NCI-H524 (cell line): ENCODE results near the gene LIN37.
A peak's percentile ranks its signal among the peaks of the same experiment; 100 is the strongest.
"Not testable (repeated sequence)": the region's sequence is repeated elsewhere in the genome, so short reads cannot be mapped to it uniquely, and the experiment has no call there.

Experiments used
- DNase-seq, 2 experiments: peaks; one replicate each; lab custom pipeline; 2025; lab: John Stamatoyannopoulos, UW

Gene LIN37

DNA sequence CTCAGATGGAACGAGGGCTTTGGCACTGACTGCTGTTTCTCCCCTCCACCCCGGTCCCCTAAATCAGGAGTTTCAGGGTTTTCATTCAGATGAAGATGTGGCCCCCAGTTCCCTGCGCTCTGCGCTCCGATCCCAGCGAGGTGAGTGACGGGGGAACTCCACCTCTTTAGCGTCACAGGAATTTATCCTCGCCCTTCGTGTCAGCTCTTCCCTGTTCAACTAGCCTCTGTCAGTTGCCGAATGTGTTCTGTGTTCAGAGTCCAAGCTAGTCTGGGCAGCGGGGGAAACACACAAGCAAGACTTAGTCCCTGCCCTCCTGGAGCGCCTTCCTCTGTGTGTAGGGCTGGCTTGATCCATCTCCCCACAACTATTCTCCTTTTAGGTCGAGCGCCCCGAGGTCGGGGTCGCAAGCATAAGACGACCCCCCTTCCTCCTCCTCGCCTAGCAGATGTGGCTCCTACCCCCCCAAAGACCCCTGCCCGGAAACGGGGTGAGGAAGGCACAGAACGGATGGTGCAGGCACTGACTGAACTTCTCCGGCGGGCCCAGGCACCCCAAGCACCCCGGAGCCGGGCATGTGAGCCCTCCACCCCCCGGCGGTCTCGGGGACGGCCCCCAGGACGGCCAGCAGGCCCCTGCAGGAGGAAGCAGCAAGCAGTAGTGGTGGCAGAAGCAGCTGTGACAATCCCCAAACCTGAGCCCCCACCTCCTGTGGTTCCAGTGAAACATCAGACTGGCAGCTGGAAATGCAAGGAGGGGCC is 28.8 kb upstream of the LIN37 start:
- DNase-seq: no peak

DNA sequence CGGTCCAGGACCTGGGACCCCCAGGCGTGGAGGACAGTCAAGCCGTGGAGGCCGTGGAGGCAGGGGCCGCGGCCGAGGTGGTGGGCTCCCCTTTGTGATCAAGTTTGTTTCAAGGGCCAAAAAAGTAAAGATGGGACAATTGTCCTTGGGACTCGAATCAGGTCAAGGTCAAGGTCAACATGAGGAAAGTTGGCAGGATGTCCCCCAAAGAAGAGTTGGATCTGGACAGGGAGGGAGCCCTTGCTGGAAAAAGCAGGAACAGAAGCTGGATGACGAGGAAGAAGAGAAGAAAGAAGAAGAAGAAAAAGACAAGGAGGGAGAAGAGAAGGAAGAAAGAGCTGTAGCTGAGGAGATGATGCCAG is 28.2 kb upstream of the LIN37 start:
- no peak for DNase-seq

DNA sequence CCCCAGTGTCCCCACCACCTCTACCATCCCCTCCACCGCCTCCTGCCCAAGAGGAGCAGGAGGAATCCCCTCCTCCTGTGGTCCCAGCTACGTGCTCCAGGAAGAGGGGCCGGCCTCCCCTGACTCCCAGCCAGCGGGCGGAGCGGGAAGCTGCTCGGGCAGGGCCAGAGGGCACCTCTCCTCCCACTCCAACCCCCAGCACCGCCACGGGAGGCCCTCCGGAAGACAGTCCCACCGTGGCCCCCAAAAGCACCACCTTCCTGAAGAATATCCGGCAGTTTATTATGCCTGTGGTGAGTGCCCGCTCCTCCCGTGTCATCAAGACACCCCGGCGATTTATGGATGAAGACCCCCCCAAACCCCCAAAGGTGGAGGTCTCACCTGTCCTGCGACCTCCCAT is 27.7 kb upstream of the LIN37 start:
- DNase-seq: no peak

DNA sequence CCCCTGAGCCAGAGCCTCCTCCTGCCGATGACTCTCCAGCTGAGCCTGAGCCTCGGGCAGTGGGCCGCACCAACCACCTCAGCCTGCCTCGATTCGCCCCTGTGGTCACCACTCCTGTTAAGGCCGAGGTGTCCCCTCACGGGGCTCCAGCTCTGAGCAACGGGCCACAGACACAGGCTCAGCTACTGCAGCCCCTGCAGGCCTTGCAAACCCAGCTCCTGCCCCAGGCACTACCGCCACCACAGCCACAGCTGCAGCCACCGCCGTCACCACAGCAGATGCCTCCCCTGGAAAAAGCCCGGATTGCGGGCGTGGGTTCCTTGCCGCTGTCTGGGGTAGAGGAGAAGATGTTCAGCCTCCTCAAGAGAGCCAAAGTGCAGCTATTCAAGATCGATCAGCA is 27.0 kb upstream of the LIN37 start:
- DNase-seq: no peak

DNA sequence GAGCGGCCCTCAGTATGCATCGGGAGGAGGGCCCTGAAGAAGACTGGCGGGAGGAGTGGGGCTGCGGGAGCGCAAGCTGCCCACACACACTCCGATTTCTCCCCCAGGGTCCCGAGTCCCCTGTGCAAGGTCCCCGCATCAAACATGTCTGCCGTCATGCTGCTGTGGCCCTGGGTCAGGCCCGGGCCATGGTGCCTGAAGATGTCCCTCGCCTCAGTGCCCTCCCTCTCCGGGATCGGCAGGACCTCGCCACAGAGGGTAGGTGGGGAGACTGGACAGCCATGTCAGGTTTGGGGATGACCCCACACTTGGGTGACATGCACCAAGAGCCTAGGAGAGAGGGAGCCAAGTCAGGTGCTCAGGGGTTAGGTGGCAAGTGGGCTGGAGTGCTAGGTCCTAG is 25.9 kb upstream of the LIN37 start:
- DNase-seq: no peak

DNA sequence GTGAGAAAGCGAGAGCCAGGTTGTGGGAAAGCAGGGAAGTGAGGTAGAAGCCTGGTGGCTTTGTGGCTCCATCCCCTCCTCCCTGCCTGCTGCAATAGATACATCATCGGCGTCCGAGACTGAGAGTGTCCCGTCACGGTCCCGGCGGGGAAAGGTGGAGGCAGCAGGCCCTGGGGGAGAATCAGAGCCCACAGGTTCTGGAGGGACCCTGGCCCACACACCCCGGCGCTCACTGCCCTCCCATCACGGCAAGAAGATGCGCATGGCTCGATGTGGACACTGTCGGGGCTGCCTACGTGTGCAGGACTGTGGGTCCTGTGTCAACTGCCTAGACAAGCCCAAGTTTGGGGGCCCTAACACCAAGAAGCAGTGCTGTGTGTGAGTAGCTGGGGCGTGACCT is 25.5 kb upstream of the LIN37 start:
- no peak for DNase-seq

DNA sequence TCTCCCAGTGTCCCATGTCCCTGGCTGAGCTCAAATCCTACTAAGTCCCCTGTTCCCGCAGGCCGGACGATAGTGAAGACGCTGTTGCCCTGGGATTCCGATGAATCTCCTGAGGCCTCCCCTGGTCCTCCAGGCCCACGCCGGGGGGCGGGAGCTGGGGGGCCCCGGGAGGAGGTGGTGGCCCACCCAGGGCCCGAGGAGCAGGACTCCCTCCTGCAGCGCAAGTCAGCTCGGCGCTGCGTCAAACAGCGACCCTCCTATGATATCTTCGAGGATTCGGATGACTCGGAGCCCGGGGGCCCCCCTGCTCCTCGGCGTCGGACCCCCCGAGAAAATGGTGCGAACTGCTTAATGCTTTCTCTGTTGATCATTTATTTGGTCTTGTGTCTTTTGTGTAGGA is 24.7 kb upstream of the LIN37 start:
- DNase-seq: no peak

DNA sequence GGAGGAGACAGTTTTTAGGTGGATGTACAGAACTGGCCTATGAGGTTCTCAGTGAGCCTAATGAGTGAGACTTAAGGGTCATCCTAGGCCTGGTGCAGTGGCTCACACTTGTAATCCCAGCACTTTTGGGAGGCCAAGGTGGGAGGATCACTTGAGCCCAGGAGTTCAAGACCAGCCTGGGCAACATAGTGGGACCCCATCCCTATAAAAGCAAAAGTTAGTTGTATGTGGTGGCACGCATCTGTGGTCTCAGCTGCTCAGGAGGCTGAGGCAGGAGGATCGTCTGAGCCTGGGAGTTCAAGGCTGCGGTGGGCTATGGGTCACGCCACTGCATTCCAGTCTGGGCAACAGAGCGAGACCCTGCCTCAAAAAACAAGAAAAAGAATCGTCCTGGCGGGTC is 24.2 kb upstream of the LIN37 start:
- DNase-seq: not testable (repeated sequence)

DNA sequence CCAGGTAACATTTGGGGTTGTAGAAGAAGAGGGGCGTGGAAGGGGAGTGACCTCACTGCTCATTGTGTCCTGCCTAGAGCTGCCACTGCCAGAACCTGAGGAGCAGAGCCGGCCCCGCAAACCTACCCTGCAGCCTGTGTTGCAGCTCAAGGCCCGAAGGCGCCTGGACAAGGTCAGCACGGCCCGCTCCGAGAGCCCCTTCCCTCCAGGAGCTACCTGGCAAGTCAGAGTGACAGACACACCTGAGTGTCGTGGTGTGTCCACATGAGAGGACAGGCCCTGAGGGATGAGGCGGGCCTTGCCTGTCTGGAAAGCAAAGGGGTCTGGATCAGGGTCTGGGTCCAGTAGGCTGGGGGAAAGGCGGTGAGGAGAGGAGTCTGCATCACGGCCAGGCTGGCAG is 23.8 kb upstream of the LIN37 start:
- no peak for DNase-seq

DNA sequence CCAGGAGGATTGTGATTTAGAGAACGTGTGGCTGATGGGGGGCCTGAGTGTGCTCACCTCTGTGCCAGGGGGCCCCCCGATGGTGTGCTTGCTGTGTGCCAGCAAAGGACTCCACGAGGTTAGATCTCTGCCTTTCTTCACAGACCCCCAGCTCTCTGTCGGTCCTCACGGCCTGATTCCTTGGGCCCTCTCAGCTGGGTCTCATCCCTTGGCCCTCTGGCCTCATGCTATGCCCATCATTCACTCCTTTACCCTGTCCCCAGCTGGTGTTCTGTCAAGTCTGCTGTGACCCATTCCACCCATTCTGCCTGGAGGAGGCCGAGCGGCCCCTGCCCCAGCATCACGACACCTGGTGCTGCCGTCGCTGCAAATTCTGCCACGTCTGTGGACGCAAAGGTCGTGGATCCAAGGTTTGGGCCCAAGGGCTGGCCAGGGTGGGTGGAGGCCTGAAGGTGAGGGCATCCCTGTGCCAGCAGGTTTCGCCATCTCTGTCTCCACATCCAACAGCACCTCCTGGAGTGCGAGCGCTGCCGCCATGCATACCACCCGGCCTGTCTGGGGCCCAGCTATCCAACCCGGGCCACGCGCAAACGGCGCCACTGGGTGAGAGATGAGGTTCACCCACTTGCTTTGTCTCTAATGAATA is 23.0 kb upstream of the LIN37 start:
- no peak for DNase-seq

DNA sequence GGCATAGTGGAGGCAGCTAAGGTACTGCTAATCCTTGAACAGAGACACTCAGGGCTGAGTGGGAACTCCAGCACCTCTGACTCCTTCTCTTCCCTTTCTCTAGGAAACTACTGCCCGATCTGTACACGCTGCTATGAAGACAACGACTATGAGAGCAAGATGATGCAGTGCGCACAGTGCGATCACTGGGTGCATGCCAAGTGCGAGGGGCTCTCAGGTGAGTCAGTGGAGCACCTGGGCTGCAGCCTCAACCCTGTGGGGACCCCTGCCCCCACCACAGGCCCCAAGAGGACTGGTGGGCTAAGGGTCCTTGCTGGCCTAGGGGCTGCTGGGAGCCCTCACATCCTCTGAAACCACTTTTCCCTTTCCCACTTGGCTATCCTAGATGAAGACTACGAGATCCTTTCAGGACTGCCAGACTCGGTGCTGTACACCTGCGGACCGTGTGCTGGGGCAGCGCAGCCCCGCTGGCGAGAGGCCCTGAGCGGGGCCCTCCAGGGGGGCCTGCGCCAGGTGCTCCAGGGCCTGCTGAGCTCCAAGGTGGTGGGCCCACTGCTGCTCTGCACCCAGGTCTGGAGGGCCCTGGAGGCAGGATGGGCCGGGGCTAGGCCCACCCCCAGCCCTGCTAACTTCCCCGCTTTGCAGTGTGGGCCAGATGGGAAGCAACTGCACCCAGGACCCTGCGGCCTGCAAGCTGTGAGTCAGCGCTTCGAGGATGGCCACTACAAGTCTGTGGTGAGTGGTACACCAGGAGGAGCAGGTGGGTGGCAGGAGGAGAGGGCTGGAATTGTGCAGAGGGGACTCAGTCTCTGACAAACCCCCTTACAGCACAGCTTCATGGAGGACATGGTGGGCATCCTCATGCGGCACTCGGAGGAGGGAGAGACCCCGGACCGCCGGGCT is 21.1 kb upstream of the LIN37 start:
- no peak for DNase-seq

DNA sequence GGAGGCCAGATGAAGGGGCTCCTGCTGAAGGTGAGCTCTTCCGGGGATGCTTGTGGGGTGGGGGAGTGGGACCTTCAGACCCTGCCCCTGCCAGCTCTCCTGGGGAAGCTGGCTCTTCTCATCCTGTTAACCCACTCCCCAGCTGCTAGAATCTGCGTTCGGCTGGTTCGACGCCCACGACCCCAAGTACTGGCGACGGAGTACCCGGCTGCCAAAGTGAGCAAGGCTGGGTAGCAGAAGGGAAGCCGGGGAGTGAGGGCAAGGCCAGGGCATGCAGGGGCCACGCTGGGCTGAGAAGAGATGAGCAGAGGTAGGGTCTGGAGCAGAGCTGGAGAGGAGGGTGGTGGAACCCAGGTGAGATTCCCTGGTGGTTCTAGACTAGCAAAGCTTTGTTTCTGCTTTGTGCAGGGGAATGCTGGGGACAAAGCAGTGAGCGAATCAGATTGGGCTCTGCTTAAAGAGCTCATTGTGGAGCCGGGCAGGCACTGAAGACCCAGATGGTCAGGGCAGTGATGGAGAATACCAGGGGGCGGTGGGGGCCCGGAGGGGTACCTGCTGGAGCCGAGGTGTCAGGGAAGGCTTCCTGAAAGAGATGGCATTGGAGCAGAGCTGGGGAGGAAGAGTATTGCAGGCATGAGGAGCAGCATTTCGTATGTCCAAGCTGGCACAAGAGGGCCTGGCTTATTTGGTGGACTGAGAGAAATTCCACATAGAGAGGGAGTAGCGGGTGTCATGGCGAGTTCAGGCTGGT is 20.2 kb upstream of the LIN37 start:
- no peak for DNase-seq

DNA sequence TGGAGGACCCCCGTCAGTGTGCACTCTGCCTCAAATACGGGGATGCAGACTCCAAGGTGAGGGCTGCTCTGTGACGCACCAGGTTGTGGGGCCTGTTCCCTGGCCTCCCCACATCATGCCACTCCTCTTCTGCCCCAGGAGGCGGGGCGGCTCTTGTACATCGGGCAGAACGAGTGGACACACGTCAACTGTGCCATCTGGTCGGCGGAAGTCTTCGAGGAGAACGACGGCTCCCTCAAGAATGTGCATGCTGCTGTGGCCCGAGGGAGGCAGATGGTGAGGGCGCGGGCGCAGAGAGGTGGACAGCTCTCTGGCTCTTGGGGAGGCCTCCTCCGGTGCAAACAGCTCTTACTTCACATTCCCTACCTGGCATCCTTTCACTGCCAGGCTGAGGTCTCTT is 19.4 kb upstream of the LIN37 start:
- peak in 1 of 2 experiments; percentile 67 for DNase-seq

DNA sequence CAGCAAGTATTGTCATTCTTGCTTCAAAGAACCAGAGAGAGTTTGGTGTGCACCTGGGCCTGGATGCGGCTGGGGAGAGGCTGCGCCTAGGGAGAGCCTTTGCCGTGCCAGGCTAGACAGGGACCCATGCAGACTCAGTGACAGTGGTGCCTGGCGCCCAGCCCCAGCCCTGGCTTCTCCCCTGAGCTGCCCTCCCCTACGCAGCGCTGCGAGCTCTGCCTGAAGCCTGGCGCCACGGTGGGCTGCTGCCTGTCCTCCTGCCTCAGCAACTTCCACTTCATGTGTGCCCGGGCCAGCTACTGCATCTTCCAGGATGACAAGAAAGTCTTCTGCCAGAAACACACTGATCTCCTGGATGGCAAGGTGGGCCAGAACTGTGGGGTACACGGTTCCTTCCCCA is 18.6 kb upstream of the LIN37 start:
- no peak for DNase-seq

DNA sequence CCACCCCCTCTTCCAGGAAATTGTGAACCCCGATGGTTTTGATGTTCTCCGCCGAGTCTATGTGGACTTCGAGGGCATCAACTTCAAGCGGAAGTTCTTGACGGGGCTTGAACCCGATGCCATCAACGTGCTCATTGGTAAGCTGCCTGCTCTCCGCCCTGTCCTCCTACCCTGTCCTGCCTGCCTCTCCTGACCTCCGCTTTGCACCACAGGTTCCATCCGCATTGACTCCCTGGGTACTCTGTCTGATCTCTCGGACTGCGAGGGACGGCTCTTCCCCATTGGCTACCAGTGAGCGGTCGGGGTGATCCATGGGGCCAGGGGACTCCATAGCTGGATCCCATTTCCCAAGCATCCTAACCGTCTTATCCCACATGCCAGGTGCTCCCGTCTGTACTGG is 18.1 kb upstream of the LIN37 start:
- no peak for DNase-seq

DNA sequence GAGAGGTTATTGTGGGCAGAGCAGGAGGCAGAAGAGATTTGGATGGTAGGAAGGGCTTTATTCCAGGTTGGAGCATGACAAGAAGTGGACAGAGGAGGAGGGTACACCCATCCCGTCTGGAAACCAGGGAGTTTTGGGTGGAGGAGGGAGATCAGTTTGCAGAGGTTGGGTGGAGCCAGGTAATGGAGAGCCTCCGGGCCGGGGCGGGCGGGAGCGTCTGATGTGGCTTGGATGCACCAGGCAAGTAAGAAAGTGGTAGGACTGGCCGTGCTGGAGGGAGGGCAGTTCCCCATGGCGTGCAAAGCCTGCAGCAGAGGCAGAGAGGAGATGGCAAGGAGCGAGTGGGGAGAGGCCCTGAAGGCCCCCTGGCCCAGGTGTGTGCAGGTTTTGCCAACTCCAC is 17.0 kb upstream of the LIN37 start:
- DNase-seq: no peak

DNA sequence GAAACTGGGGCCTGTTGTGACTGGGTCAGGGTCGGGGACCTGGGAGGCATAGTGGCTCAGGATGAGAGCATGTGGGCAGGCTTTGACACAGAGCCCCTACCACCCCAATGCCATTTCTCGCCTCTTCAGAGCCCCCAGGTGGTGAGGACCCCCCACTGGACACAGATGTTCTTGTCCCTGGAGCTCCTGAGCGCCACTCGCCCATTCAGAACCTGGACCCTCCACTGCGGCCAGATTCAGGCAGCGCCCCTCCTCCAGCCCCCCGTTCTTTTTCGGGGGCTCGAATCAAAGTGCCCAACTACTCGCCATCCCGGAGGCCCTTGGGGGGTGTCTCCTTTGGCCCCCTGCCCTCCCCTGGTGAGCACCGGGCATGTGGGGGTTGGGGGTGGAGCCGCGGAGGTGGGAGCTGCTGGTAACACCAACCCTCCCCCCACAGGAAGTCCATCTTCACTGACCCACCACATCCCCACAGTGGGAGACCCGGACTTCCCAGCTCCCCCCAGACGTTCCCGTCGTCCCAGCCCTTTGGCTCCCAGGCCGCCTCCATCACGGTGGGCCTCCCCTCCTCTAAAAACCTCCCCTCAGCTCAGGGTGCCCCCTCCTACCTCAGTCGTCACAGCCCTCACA is 16.5 kb upstream of the LIN37 start:
- no peak for DNase-seq

DNA sequence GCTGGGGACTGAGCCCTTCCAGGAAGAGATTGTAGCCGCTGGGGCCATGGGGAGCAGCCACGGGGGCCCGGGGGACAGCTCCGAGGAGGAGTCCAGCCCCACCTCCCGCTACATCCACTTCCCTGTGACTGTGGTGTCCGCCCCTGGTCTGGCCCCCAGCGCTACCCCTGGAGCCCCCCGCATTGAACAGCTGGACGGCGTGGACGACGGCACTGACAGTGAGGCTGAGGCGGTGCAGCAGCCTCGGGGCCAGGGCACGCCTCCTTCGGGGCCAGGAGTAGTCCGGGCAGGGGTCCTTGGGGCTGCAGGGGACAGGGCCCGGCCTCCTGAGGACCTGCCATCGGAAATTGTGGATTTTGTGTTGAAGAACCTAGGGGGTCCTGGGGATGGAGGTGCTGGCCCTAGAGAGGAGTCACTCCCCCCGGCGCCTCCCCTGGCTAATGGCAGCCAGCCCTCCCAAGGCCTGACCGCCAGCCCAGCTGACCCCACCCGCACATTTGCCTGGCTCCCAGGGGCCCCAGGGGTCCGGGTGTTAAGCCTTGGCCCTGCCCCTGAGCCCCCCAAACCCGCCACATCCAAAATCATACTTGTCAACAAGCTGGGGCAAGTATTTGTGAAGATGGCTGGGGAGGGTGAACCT is 15.7 kb upstream of the LIN37 start:
- DNase-seq: no peak

DNA sequence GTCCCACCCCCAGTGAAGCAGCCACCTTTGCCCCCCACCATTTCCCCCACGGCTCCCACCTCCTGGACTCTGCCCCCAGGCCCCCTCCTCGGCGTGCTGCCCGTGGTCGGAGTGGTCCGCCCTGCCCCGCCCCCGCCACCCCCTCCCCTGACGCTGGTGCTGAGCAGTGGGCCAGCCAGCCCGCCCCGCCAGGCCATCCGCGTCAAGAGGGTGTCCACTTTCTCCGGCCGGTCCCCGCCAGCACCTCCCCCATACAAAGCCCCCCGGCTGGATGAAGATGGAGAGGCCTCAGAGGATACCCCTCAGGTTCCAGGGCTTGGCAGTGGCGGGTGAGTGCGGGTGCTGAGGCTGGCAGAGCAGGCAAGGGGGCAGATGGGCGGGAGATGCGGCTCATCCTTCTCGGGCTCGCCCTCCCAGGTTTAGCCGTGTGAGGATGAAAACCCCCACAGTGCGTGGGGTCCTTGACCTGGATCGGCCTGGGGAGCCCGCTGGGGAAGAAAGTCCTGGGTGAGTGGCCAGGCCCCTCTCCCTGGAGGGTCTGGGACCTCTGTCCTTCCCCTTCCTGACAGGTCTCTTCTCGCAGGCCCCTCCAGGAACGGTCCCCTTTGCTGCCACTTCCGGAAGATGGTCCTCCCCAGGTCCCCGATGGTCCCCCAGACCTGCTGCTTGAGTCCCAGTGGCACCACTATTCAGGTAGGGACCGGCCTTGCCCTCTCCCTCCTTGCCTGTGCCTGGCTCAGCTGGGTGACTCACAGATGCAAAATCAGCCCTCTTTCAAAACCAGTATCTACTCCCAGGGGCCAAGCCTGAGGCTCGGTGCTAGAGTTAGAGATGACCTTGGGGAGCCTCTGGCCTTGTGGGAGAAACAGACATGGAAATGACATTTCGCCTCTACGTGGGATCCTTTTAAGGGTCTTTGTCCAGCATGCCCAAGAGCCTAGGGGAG is 14.9 kb upstream of the LIN37 start:
- no peak for DNase-seq

DNA sequence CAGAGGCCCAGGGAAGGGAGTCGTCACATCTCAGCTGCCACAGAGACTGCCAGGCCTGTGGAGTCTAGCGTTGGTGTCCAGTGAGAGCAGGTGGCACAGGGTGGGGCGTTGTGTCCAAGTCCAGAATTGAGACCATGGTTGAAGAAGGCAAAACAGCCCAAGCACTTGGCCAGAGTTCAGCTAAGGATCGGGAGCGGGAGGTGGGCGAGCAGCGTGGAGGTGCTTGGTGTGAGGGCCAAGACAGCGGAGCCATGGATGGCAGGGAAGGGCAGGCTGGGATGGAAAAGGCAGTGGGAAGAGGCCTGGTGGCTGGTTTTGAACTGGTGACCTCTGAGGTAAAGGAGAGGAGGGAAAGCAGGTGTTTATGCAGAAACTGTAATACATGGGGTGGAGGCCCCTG is 14.1 kb upstream of the LIN37 start:
- no peak for DNase-seq
